ENCODE results near the gene TOGARAM2. TPM values are rescaled to one million over a fixed set of nuclear protein-coding genes. Genes with fewer than 3 reads are reported as not detected.

The TOGARAM2 gene
- total and polyA plus RNA-seq, 10 of the 15 experiments (the other 5 are each of a cell fraction or from before 2014, with no cell fraction given) = 0.01 to 0.06 (median 0.03) TPM; not detected in 7

DNA sequence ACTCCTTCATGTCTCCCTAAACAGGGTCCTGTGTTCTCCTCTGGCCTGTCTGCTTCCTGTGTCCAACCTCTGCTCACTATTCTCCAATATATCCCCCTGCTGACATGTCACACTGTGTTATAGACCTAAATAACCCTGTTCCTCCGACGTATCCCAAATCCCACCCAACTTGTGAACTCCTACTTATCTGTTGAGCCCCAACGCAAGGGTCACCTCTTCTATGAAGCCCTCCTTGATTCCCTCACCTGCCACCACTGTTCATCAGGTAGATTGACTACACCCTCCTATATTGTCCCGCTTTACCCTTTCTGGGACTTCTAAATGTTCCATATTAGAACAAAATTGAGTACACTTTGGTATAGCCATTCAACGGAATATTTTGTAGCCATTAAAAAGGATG, 51.1 kb downstream of the TOGARAM2 start (continued):
- TF ChIP-seq, protein P1, sequence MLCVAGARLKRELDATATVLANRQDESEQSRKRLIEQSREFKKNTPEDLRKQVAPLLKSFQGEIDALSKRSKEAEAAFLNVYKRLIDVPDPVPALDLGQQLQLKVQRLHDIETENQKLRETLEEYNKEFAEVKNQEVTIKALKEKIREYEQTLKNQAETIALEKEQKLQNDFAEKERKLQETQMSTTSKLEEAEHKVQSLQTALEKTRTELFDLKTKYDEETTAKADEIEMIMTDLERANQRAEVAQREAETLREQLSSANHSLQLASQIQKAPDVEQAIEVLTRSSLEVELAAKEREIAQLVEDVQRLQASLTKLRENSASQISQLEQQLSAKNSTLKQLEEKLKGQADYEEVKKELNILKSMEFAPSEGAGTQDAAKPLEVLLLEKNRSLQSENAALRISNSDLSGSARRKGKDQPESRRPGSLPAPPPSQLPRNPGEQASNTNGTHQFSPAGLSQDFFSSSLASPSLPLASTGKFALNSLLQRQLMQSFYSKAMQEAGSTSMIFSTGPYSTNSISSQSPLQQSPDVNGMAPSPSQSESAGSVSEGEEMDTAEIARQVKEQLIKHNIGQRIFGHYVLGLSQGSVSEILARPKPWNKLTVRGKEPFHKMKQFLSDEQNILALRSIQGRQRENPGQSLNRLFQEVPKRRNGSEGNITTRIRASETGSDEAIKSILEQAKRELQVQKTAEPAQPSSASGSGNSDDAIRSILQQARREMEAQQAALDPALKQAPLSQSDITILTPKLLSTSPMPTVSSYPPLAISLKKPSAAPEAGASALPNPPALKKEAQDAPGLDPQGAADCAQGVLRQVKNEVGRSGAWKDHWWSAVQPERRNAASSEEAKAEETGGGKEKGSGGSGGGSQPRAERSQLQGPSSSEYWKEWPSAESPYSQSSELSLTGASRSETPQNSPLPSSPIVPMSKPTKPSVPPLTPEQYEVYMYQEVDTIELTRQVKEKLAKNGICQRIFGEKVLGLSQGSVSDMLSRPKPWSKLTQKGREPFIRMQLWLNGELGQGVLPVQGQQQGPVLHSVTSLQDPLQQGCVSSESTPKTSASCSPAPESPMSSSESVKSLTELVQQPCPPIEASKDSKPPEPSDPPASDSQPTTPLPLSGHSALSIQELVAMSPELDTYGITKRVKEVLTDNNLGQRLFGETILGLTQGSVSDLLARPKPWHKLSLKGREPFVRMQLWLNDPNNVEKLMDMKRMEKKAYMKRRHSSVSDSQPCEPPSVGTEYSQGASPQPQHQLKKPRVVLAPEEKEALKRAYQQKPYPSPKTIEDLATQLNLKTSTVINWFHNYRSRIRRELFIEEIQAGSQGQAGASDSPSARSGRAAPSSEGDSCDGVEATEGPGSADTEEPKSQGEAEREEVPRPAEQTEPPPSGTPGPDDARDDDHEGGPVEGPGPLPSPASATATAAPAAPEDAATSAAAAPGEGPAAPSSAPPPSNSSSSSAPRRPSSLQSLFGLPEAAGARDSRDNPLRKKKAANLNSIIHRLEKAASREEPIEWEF (IDR thresholded peaks at IDR 0.05; ENCODE audit: insufficient replicate concordance, low read depth, low read length) = no peak
- TF ChIP-seq, protein P2, sequence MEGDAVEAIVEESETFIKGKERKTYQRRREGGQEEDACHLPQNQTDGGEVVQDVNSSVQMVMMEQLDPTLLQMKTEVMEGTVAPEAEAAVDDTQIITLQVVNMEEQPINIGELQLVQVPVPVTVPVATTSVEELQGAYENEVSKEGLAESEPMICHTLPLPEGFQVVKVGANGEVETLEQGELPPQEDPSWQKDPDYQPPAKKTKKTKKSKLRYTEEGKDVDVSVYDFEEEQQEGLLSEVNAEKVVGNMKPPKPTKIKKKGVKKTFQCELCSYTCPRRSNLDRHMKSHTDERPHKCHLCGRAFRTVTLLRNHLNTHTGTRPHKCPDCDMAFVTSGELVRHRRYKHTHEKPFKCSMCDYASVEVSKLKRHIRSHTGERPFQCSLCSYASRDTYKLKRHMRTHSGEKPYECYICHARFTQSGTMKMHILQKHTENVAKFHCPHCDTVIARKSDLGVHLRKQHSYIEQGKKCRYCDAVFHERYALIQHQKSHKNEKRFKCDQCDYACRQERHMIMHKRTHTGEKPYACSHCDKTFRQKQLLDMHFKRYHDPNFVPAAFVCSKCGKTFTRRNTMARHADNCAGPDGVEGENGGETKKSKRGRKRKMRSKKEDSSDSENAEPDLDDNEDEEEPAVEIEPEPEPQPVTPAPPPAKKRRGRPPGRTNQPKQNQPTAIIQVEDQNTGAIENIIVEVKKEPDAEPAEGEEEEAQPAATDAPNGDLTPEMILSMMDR (IDR thresholded peaks at IDR 0.05 in 2 of 3, conservative IDR thresholded peaks at IDR 0.05 in 1 of 3; ENCODE audit: control insufficient read depth in 2 of 3, extremely low read depth in 1 of 3, insufficient read depth in 1 of 3, low read depth in 3 of 3, low read length in 3 of 3) = no peak

DNA sequence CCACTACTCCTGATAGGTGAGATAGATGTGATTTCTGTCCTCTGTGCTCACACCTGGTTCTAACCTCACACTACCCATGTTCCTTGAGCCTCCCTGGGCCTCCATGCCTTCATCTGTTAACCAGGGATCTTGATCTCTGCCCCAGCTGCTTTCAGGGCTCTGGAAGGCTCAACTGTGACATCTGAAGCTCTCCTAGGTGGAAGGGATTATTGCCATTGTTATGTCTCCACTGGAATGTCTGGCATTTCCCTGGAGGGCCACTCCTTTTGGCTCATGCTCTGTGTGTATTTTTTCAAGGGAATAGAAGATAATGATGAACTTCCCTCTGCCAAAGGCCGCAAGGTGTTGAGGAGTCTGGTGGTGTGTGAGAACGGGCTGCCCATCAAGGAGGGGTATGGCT, 52.1 kb downstream of the TOGARAM2 start:
- Histone ChIP-seq H2AFZ (ENCODE audit: control insufficient read depth, low read depth, low read length) (no peak overlapping the region), H3K27ac (ENCODE audit: control insufficient read depth, insufficient read depth) (no peak overlapping the region), H3K79me2 (ENCODE audit: control insufficient read depth, insufficient read depth, low read length) (no peaks in the 10 kb centered on the region), H3K36me3 (ENCODE audit: control insufficient read depth in 2 of 2, insufficient read depth in 2 of 2, low read length in 1 of 2) (no peaks in the 10 kb centered on the region), H3K4me3 (no peak overlapping the region), H3K27me3 (replicated peaks in 1 of 2; ENCODE audit: control insufficient read depth in 2 of 2, insufficient read depth in 2 of 2, low read length in 1 of 2) (no peaks in the 10 kb centered on the region), H3K9me3 (replicated peaks; ENCODE audit: control insufficient read depth, insufficient read depth, low read length) (no peaks in the 10 kb centered on the region), H3K4me2 (ENCODE audit: control insufficient read depth, insufficient read depth) (no peak overlapping the region), H4K20me1 (ENCODE audit: control insufficient read depth, insufficient read depth) (no peaks in the 10 kb centered on the region), H3K4me1 (ENCODE audit: control insufficient read depth, insufficient read depth, low read length) (no peaks in the 10 kb centered on the region), H3K9ac (ENCODE audit: control insufficient read depth, insufficient read depth, low read length) (no peak overlapping the region)
- in situ Hi-C loops (cut with MboI) (no loop called here), intact Hi-C loops (cut with micrococcal nuclease; ENCODE audit: unreplicated experiment) (no loop called here)
- FAIRE-seq (no peak), ATAC-seq (no peak), DNase-seq (ENCODE audit: low read depth, low spot score) (no peak)
- 15% methylated on average over 2 of the region's 2 CpGs for WGBS (ENCODE audit: insufficient coverage, insufficient replicate concordance, low lambda C conversion rate, missing lambda C conversion rate)
- BruUV-seq (replicated peaks) = no TSS peak
- ChIA-PET RAD21 (ENCODE audit: unreplicated experiment) (interaction anchor here (0.5 kb wide), 1 partner anchor 26 kb away, joined by 3 read pairs; no protein-coding TSS in a partner anchor), CTCF (no interaction called here), POLR2A (no interaction called here), SMC1A (ENCODE audit: uncharacterized antibody, unreplicated experiment) (no interaction called here)
- TF ChIP-seq CBFB (IDR thresholded peaks at IDR 0.05; ENCODE audit: low read depth) (no peak), CHD1 (IDR thresholded peaks at IDR 0.05; ENCODE audit: low read depth, low read length) (no peak), SUZ12 (IDR thresholded peaks at IDR 0.05; ENCODE audit: unreplicated experiment) (no peak), RUNX3 (IDR thresholded peaks at IDR 0.05; ENCODE audit: low read length) (no peak), MEF2B (IDR thresholded peaks at IDR 0.05; ENCODE audit: partially characterized antibody, poor library complexity, severe bottlenecking) (no peak), EZH2 (IDR thresholded peaks at IDR 0.05; ENCODE audit: borderline replicate concordance, control insufficient read depth, low read depth, low read length) (no peak), IRF5 (IDR thresholded peaks at IDR 0.05; ENCODE audit: borderline replicate concordance) (no peak), PML (IDR thresholded peaks at IDR 0.05; ENCODE audit: low read length) (no peak), CBX3 (IDR thresholded peaks at IDR 0.05; ENCODE audit: borderline replicate concordance, low read depth) (no peak)
- TF ChIP-seq, protein P3, sequence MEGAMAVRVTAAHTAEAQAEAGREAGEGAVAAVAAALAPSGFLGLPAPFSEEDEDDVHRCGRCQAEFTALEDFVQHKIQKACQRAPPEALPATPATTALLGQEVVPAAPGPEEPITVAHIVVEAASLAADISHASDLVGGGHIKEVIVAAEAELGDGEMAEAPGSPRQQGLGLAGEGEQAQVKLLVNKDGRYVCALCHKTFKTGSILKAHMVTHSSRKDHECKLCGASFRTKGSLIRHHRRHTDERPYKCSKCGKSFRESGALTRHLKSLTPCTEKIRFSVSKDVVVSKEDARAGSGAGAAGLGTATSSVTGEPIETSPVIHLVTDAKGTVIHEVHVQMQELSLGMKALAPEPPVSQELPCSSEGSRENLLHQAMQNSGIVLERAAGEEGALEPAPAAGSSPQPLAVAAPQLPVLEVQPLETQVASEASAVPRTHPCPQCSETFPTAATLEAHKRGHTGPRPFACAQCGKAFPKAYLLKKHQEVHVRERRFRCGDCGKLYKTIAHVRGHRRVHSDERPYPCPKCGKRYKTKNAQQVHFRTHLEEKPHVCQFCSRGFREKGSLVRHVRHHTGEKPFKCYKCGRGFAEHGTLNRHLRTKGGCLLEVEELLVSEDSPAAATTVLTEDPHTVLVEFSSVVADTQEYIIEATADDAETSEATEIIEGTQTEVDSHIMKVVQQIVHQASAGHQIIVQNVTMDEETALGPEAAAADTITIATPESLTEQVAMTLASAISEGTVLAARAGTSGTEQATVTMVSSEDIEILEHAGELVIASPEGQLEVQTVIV (IDR thresholded peaks at IDR 0.05; ENCODE audit: borderline replicate concordance, partially characterized antibody) = no peak
